HG03469 (cell line): Measurements from ENCODE around the gene CYP3A7.
"Not testable (repeated sequence)": the region's sequence is repeated elsewhere in the genome, so short reads cannot be mapped to it uniquely, and the experiment has no call there.

ENCODE experiments used
- ATAC-seq: cut with Tn5 transposase; IDR thresholded peaks from one replicate; pipeline ENCODE4 v1.9.1; 2021; ENCODE audit warnings: mild to moderate bottlenecking, moderate library complexity, moderate number of reproducible peaks; ENCODE audit not compliant: unreplicated experiment

CYP3A7 gene

DNA sequence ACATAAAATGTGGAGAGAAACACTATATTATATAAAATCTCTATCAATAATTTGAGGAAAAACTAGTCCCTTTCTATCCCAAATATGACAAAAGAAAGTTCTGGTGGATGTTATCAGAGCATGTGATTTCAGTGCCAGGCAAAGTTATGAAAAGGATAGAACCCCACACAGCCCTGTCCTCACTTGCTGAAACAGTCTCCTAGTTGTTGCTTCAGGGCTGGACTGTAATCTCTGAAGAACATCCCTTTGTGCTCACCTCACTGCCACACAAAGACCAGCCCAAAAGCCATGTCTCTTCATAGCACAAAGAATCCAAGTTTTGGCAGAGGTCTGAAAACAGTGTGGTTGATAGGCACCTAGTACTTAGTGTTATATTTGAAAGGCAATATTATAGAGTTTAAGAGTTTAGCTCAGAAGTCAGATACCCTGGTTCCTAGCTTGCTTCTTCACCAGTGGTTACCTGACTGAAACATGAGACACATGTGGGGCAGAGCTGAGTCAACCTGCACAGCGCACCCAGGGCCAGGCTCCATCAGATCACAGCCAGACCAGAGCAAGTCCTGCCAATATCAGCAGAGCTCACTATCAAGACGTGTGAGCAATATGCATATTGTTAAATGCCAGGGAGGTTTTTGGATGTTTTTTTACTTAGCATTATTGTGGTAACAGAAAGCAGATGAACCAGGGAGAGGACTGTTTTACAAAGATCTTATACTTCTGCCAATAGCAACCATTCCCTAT, 25.0 kb downstream of the CYP3A7 start:
- ATAC-seq, result no peak

DNA sequence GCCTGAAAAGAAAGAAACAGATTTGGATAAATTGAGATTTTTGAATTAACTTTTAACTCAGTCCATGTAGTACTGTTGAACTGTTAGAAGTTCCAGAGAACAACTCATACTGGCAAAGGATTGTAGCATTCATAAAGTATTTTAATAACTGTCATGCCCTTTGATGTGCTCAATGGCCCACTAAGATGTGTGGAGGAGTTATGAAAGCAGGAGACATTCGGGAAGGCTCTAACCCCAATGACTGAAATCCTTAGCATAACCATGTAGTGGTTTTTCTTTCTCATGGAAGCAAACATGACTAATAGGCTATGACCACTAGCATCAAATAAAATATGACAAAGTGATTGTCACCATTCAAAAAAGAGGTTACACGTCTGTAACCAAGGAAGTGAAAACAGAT, 25.7 kb downstream of the CYP3A7 start:
- no peak for ATAC-seq

DNA sequence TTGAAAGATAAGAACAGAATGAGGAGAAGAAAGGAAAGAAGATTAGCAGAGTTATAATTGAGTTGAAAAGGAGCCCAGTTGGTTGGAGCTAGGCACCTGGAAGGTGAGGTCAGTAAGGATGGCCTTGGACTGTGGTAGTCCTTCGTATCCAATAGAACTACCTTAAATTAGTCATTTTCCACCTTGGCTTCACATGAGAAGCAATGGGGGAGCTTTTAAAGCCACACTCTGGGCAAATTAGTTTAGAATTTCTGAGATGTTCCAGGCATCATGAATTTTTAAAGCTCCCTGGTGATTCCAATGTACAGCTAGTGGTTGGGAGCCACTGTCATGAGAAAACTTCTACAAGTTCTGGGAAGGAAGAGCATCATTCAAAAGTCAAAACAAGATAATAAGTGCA, 27.9 kb downstream of the CYP3A7 start:
- ATAC-seq, result no peak

DNA sequence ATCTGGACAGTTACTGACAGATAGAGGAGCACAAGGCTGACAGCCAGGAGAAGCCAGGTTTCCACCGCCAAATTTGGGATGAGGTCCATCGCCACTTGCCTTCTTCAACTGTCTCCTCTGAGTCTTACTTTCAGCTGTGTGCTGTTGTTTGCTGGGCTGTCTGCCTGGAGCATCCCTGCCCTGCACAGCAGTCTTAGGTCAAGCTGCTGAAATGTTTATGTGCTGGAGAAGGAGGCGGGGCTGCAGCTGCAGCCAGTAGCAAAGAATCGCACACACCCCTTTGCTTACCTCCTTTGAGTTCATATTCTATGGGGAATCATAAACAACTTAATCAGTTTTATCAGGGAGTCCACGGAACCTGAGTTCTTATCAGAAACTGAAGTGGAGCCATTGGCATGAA, 35.0 kb downstream of the CYP3A7 start:
- no peak for ATAC-seq

DNA sequence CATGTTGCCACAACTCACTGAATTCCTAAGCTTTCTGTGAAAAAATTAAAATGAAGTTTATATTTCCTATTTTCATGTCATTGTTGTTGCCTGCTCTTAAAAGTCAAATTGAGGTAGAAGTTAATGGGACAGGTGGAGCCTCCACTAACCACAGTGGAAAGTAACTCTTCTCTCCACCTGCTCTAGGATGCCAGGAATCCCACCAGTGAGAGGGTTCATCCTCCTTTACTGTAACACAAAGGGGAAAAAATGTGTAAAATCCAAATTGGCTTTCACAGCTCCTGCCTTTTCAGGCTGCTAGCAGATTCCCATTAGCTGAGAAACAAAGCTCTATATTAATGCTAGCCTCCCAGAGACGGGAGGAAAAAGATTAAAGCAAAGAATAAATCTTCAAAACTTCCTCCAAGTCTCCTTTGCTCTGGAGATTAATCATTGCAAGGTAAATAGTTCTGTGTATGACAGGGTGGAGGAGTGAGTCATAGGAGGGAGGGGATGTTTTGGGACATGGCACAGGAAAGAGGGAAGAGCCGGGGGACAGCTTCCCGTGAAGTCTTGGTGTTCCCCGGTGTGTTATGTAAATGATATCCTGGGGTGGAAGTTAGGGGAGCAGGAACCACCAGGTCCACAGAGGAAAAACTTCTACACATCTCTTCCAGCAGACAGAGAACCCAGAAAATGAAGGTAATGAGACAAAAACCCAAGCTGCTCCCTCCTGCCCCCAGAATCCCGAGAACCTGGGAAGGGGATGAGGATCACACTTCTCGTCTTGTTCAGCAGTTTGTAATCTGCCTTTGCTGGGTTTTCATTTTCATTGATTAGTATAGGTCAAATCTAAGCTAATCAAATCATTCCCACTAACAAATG, 35.9 kb downstream of the CYP3A7 start:
- ATAC-seq, result not testable (repeated sequence)

DNA sequence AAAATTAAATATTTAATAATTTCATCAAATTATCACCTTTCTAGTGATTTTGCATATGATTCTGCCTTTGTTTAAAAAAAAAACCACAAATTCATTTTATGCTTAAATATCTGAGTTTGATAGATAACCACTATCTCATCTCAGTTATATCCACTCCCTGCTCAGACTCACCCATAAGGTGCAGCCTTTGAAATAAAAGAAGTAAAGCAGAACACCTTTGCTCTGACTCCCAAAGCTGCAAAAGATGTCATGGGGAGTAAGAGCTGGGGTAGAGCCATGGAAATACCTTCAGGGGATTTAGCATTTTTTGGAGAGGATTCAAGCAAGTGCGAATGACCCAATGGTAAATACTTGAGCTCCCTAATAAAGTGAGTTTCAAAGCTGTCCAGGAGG, 40.1 kb downstream of the CYP3A7 start:
- no peak for ATAC-seq

DNA sequence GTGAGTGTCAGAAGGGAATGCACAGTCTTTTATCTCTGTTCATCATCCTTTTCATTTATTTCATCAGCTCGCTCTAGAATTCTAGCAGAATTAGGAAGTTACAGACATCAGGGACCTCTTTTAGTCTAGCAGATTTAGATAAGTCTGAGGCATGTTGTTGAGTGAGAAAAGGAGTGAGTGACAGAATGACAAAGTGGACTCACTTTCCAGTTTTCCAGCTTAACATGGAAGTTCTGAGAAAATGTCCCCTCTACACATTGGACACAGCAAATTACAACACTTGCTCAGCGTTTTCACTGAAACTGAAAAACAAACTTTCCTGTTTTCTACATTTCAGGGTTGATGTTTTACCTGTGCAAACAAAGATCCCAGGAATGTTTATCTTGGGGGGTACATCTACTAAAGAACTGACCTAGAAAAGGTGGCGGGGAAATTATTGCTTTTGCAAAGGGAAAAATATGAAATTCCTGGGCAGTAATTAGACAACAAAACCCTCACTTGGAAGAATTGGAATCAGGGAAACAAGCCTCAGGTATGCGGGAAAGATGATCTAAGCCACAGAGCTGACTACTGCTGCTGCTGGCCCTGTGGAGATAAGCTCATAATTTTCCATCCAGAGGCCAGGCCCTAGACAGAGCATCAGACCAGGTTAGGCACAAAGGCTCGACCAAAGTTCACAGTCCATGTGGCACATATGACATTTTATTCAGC, 40.6 kb downstream of the CYP3A7 start:
- ATAC-seq, result no peak

DNA sequence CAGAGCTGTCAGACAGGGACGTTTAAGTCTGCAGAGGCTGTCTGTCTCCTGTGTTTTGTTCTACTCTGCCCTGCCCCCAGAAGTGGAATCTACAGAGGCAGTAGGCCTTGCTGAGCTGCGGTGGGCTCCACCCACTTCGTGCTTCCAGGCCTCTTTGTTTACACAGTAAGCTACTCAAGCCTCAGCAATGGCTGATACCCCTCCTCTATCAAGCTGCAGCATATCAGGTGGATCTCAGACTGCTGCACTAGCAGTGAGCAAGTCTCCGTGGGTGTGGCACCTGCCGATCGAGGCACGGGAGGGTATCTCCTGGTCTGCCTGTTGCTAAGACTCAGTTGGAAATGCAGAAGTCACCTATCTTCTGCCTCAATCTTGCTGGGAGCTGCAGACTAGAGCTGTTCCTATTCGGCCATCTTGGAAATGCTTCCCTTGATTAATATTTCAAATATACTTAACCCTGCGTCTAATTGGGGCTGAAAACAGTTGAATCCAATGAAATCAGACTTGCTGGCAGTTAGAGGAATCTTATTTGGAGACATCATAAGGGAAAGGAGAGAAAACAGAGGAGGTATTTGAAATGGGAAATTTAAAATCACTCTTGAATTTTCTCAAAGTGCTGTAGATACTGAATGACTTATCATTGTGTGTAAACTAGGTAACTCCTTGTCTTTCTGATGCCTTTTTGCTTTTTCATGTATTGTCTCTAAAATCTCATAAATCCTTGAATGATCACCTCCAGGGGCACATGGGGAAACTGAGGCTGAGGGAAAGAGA, 41.4 kb downstream of the CYP3A7 start:
- no peak for ATAC-seq

DNA sequence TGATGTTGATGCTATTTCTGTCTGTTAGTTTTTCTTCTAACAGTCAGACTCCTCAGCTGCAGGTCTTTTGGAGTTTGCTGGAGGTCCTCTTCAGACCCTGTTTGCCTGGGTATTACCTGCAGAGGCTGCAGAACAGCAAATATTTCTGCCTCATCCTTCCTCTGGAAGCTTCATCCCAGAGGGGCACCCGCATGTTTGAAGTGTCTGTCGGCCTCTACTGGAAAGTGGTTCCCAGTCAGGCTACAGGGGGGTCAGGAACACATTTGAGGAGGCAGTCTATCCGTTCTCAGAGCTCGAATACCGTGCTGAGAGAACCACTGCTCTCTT, 41.9 kb downstream of the CYP3A7 start:
- ATAC-seq, result no peak

DNA sequence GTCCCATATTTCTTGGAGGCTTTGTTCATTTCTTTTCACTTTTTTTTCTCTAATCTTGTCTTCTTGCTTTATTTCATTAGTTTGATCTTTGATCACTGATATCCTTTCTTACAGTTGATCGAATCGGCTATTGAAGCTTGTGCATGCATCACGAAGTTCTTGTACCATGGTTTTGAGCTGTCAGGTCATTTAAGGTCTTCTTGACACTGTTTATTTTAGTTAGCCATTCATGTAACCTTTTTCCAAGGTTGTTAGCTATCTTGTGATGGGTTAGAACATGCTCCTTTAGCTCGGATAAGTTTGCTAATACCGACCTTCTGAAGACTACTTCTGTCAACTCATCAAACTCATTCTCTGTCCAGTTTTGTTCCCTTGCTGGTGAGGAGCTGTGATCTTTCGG, 42.4 kb downstream of the CYP3A7 start:
- ATAC-seq, result not testable (repeated sequence)

DNA sequence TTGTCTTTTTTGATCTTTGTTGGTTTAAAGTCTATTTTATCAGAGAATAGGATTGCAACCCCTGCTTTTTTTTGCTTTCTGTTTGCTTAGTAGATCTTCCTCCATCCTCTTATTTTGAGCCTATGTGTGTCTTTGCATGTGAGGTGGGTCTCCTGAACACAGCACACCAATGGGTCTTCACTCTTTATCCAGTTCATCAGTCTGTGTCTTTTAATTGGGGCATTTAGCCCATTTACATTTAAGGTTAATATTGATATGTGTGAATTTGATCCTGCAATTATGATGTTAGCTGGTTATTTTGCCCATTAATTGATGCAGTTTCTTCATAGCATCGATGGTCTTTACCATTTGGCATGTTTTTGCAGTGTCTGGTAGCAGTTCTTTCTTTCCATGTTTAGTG, 43.3 kb downstream of the CYP3A7 start:
- ATAC-seq, result not testable (repeated sequence)

DNA sequence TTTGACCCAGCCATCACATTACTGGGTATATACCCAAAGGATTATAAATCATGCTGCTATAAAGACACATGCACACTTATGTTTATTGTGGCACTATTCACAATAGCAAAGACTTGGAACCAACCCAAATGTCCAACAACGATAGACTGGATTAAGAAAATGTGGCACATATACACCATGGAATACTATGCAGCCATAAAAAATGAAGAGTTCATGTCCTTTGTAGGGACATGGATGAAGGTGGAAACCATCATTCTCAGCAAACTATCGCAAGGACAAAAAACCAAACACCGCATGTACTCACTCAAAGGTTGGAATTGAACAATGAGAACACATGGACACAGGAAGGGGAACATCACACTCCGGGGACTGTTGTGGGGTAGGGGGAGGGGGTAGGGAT, 44.1 kb downstream of the CYP3A7 start:
- not testable (repeated sequence) for ATAC-seq

DNA sequence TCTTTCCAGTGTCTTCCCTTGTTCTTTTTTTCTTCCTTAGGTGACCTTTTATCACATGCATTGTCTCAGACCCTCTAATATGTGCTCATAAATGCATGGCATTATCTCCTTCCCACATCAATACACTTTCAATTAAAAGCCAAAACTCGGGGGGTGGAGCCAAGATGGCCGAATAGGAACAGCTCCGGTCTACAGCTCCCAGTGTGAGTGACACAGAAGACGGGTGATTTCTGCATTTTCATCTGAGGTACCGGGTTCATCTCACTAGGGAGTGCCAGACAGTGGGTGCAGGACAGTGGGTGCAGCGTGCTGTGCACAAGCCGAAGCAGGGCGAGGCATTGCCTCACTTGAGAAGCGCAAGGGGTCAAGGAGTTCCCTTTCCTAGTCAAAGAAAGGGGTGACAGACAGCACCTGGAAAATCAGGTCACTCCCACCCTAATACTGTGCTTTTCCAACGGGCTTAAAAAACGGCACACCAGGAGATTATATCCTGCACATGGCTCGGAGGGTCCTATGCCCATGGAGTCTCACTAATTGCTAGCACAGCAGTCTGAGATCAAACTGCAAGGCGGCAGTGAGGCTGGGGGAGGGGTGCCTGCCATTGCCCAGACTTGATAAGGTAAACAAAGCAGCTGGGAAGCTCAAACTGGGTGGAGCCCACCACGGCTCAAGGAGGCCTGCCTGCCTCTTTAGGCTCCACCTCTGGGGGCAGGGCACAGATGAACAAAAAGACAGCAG, 49.0 kb downstream of the CYP3A7 start:
- ATAC-seq, result not testable (repeated sequence)

DNA sequence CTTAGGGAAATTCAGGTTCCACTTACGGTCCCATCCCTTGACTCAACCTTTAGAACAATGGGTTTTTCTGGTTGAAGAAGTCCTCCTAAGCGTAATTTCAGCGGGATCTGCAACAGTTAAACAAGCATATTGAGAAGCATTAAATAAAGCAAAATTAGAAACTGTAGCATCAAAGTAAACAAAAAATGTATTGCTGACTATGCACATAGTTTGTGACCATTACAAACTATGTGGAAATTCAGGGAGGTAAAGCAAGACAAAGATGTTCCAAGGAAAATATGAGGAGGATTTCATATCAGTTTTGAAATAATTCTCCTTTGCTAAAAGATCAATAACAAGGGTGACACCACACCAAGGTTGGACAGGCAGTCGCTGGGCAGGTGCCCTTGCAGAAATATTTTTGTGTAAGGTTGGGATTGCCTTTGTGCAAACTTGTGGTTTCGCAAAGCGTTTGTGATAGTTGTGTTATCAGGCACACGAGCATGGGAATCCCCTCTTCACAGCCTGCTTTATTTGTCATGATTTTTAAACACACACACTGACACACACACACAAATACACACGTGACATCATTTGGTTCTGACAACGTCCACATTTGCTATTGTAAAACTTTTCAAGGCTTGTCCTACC, 49.8 kb downstream of the CYP3A7 start:
- no peak for ATAC-seq

DNA sequence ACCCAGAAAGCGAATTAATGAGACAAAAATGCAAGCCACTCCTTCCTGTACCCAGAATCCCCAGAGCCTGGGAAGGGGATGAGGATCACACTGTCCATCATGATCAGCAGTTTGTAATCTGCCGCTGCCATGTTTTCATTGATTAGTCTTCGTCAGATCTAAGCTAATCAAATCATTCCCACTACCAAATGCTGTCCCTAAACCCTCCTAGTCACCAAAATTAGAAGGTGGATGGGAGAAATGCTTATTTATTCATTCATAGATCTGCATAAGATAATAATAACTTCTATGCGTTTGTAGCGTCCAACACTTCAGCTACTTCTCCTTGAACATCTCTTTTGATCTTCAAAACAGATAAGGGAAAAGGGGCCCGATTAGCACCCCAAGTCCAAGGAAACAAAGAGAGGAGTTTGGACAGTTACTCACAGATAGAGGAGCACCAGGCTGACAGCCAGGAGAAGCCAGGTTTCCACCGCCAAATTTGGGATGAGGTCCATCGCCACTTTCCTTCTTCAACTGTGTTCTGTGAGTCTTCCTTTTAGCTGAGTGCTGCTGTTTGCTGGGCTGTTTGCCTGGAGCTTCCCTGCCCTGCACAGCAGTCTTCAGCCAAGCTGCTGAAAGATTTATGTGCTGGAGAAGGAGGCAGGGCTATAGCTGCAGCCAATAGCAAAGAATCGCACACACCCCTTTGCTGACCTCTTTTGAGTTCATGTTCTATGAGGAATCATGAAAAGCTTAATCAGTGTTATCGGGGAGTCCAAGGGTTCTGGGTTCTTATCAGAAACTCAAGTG, 55.4 kb downstream of the CYP3A7 start, which contains the start of gene CYP3A5:
TSS of gene CYP3A5 (minus strand) at position 597 of the 792 bp plus-strand sequence. CDS start at position 497, 100 bp downstream.
- ATAC-seq, result no peak

DNA sequence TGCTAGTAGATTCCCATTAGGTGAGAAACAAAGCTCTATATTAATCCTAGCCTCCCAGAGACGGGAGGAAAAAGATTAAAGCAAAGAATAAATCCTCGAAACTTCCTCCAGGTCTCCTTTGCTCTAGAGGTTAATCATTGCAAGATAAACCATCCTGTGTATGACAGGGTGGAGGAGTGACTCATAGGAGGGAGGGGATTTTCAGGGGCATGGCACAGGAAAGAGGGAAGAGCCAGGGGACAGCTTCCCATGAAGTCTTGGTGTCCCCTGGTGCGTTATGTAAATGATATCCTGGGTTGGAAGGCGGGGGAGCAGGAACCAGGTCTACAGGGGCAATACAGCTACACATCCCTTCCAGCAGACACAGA, 56.0 kb downstream of the CYP3A7 start:
- ATAC-seq, result no peak

DNA sequence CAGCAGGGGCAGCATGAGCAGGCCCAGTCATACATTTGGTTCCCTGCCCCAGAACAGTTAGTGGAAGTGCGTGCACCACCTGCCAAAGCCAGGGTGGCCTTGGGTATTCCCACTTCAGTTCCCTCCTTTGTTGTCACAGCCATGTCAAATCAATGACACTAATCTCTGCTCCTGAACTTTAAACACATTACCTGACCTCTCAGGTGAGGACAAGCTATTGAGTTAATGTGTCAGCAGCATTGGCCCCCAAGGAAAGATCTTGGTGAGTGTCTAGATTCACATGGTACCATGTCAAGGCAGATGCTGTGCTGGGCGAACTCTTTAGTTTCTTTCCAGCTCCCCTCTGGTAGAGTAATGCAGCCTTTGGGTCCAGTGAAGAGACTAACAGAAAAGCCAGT, 57.3 kb downstream of the CYP3A7 start:
- no peak for ATAC-seq

DNA sequence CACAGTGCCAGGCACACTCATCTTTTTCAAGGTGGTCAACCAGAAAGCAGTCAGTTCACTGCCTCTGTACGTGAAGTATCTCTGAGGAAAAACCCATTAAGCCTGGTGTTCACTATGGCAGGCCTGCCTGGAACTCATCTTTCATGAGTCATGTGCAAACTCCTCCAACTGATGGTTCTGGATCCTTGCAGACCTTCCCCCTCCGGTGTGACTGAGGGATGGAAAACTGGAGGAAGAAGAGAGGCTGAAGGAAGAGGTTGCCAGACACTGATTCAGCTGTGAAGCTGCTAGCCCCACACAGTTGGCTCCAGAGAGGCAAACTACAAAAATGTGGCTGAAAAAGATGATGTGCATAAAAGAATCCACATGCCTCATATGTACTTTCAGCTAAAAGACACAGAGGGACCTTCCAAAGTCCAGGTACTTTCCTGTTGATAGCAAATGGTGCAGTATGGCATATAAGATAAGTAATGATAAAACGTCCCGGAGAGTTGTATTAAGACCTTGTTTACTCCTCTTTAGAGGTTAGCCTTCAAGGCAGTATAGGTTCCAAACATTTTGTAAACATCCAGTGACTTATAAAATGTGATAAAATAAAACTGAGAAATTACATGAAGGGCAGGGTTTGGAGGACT, 57.9 kb downstream of the CYP3A7 start:
- no peak for ATAC-seq
